Memory B cell (primary cell): ENCODE measurements around the gene CHKA.

Experiments used
- ATAC-seq: fragments of 150-1000 bp; cut with Tn5 transposase; 2 replicates; pipeline ENCODE4 v1.10.0; 2021; ENCODE audit warnings: low read depth, mild to moderate bottlenecking, moderate library complexity
- DNase-seq, 2 donors: peaks; one replicate each; pipeline ENCODE4 v3.0.0; 2022; ENCODE audit warnings: low spot score in 2 of 2
- H3K27ac Mint-ChIP-seq: one replicate; pipeline ENCODE4 v1.8.0; 2022; ENCODE audit warnings: mild to moderate bottlenecking, moderate library complexity, mixed read lengths
- H3K27me3 Mint-ChIP-seq: one replicate; pipeline ENCODE4 v1.8.0; 2022; ENCODE audit warnings: mixed read lengths
- H3K36me3 Mint-ChIP-seq: one replicate; pipeline ENCODE4 v1.8.0; 2022; ENCODE audit warnings: mild to moderate bottlenecking, mixed read lengths
- H3K4me1 Mint-ChIP-seq: one replicate; pipeline ENCODE4 v1.8.0; 2022; ENCODE audit warnings: mixed read lengths
- H3K4me3 Mint-ChIP-seq: one replicate; pipeline ENCODE4 v1.8.0; 2022; ENCODE audit warnings: mild to moderate bottlenecking, moderate library complexity, mixed read lengths
- H3K9me3 Mint-ChIP-seq: one replicate; pipeline ENCODE4 v1.8.0; 2022; ENCODE audit warnings: mixed read lengths

CHKA gene

GRCh38 chr11:68083517-68083916 lies 37.7 kb downstream of the CHKA start:
- Mint-ChIP-seq H3K27me3 (no peaks in the 10 kb centered on the region), H3K4me3 (no peak overlapping the region), H3K4me1 (no peaks in the 10 kb centered on the region), H3K27ac (no peak overlapping the region), H3K9me3 (no peaks in the 10 kb centered on the region), H3K36me3 (peaks cover 5% of the 10 kb centered on the region)
- DNase-seq (no peak), ATAC-seq (no peak)

GRCh38 chr11:68082481-68082880 lies 38.7 kb downstream of the CHKA start:
- H3K4me1 Mint-ChIP-seq: peaks cover 10% of the 10 kb centered on the region
- H3K9me3 Mint-ChIP-seq: no peaks in the 10 kb centered on the region
- H3K27me3 Mint-ChIP-seq: no peaks in the 10 kb centered on the region
- no peak overlapping the region for H3K4me3 Mint-ChIP-seq
- no peak overlapping the region for H3K27ac Mint-ChIP-seq
- no peak for DNase-seq
- peaks cover 7% of the 10 kb centered on the region for H3K36me3 Mint-ChIP-seq
- no peak for ATAC-seq

GRCh38 chr11:68081691-68082090 lies 39.5 kb downstream of the CHKA start:
- peaks cover 7% of the 10 kb centered on the region for H3K36me3 Mint-ChIP-seq
- no peak for ATAC-seq
- DNase-seq: no peak
- H3K27me3 Mint-ChIP-seq: no peaks in the 10 kb centered on the region
- no peak overlapping the region for H3K27ac Mint-ChIP-seq
- H3K4me3 Mint-ChIP-seq: no peak overlapping the region
- H3K4me1 Mint-ChIP-seq: peaks cover 11% of the 10 kb centered on the region
- H3K9me3 Mint-ChIP-seq: no peaks in the 10 kb centered on the region

- no peaks in the 10 kb centered on the region for H3K9me3 Mint-ChIP-seq
- H3K27ac Mint-ChIP-seq: no peak overlapping the region
- H3K36me3 Mint-ChIP-seq: peaks cover 7% of the 10 kb centered on the region
- DNase-seq (no peak), ATAC-seq (no peak)
- no peaks in the 10 kb centered on the region for H3K27me3 Mint-ChIP-seq
- peaks cover 11% of the 10 kb centered on the region for H3K4me1 Mint-ChIP-seq
- H3K4me3 Mint-ChIP-seq: no peak overlapping the region
Observed at GRCh38 chr11:68080860-68081259, 40.3 kb downstream of the CHKA start.

DNA sequence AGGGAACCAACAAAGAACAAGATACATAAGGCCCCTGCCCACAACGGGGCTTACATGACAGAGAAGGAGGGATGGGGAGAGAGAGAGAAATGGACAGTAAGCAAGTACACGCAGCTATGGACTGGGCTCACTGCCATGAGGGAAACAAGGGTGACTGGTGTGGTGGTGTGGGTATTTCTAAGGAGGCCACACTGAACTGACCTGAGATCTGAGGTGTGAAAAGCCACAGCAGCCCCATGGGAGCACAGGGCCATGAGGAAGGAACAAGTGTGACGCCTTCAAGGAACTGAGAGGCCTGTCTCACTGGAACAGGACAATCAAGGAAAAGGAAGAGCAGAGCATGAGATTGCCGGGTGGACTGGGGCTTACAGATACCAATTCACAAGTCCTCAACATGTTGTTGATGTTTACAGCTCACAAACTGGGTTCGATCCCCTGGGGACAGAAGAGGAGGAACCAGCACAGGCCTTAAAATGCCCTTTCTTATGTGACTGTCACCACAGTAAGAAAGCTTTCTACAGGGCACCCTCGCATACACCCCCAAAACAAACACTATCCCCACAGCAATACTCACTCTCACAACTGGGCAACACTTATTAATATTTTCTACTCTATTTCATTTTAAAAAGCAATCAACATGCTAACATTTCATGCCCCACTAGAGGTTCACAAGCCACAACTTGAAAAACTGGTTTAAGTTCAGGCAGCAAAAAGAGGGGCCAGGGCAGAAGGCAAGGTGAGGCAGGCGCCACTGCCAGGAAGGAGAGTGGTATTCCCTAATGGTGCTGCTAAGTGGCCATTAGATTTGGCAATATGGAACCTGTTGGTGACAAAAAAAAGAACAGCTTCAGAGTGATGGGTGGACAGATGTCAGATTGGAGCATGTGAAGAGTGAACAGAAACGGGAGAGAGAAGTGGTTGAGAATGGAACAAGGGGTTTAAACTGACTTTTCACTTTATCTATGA lies 43.3 kb downstream of the CHKA start:
- Mint-ChIP-seq H3K4me3 (no peak overlapping the region), H3K9me3 (no peaks in the 10 kb centered on the region), H3K27me3 (no peaks in the 10 kb centered on the region), H3K36me3 (peaks cover 7% of the 10 kb centered on the region), H3K27ac (peak overlapping the region; percentile 46), H3K4me1 (peaks cover 11% of the 10 kb centered on the region)
- peak in 1 of 2 donors; percentile 1 for DNase-seq
- peak; percentile 53 for ATAC-seq

- Mint-ChIP-seq H3K27ac (no peak overlapping the region), H3K27me3 (no peaks in the 10 kb centered on the region), H3K36me3 (peaks cover 7% of the 10 kb centered on the region), H3K9me3 (no peaks in the 10 kb centered on the region), H3K4me1 (peaks cover 11% of the 10 kb centered on the region), H3K4me3 (no peak overlapping the region)
- DNase-seq: no peak
- no peak for ATAC-seq
Observed at GRCh38 chr11:68076371-68077042, 44.7 kb downstream of the CHKA start.

- Mint-ChIP-seq H3K9me3 (no peaks in the 10 kb centered on the region), H3K36me3 (peaks cover 5% of the 10 kb centered on the region), H3K27me3 (no peaks in the 10 kb centered on the region), H3K27ac (no peak overlapping the region), H3K4me3 (no peak overlapping the region), H3K4me1 (peaks cover 16% of the 10 kb centered on the region)
- ATAC-seq (no peak), DNase-seq (no peak)
Observed at GRCh38 chr11:68074584-68075352, 46.4 kb downstream of the CHKA start.

GRCh38 chr11:68071281-68072048 lies 49.7 kb downstream of the CHKA start:
- Mint-ChIP-seq H3K9me3 (no peaks in the 10 kb centered on the region), H3K4me1 (peaks cover 4% of the 10 kb centered on the region), H3K27ac (no peak overlapping the region), H3K4me3 (no peak overlapping the region), H3K36me3 (peaks cover 19% of the 10 kb centered on the region), H3K27me3 (no peaks in the 10 kb centered on the region)
- DNase-seq (no peak), ATAC-seq (peak; percentile 21)

DNA sequence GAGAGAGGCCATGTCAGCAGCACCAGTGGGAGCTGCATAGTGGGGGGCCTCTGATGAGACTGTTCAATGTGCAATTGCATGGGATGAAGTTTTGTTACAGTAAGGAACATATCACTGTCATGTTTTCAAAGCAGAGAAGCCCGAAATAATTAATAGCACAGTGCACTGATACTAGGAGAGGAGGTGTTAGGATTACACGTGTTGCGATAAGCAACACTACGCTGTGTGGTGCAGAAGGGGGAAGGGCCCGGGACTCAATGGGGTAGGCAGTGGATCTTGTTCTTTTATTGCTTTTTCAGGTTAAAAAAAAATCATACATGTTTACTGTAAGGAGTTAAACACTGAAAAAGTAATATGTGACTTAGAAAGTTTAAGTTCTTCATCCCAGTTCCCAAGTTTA lies 53.2 kb downstream of the CHKA start:
- DNase-seq (no peak), ATAC-seq (no peak)
- Mint-ChIP-seq H3K27me3 (no peaks in the 10 kb centered on the region), H3K27ac (no peak overlapping the region), H3K4me1 (peaks cover 4% of the 10 kb centered on the region), H3K4me3 (no peak overlapping the region), H3K9me3 (no peaks in the 10 kb centered on the region), H3K36me3 (peaks cover 29% of the 10 kb centered on the region)

DNA sequence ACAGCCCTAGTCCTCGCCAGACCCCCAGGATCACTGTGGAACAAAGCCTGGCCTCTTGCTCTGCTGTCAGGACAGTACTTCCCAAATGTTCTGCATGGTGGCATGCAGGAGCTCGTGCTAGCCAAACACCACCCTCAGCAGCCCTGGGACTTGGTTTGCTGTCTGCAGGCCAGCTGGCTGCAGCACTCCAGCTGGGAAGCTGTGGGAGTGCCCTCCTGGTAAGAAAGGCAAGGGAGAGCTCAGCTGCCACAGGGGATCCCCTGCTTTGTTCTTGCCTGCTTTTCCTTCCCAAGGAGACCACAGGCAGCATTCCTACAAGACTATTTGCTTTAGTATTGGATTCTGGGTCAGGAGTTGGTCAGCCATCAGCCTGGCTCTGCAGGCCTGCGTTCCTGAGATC lies 54.4 kb downstream of the CHKA start:
- H3K4me1 Mint-ChIP-seq: peaks cover 4% of the 10 kb centered on the region
- no peak overlapping the region for H3K4me3 Mint-ChIP-seq
- ATAC-seq (no peak), DNase-seq (no peak)
- H3K27ac Mint-ChIP-seq: no peak overlapping the region
- peaks cover 33% of the 10 kb centered on the region for H3K36me3 Mint-ChIP-seq
- H3K9me3 Mint-ChIP-seq: no peaks in the 10 kb centered on the region
- H3K27me3 Mint-ChIP-seq: no peaks in the 10 kb centered on the region

- Mint-ChIP-seq H3K36me3 (peaks cover 35% of the 10 kb centered on the region), H3K4me3 (no peak overlapping the region), H3K4me1 (no peaks in the 10 kb centered on the region), H3K27me3 (no peaks in the 10 kb centered on the region), H3K9me3 (no peaks in the 10 kb centered on the region), H3K27ac (no peak overlapping the region)
- ATAC-seq (no peak), DNase-seq (no peak)
Observed at GRCh38 chr11:68065841-68066240, 55.3 kb downstream of the CHKA start.

- no peak for DNase-seq
- ATAC-seq: no peak
- Mint-ChIP-seq H3K36me3 (peaks cover 37% of the 10 kb centered on the region), H3K9me3 (no peaks in the 10 kb centered on the region), H3K27me3 (no peaks in the 10 kb centered on the region), H3K4me3 (no peak overlapping the region), H3K4me1 (no peaks in the 10 kb centered on the region), H3K27ac (no peak overlapping the region)
Observed at GRCh38 chr11:68064926-68065325, 56.3 kb downstream of the CHKA start.

GRCh38 chr11:68061508-68061907 lies 59.7 kb downstream of the CHKA start:
- ATAC-seq (no peak), DNase-seq (no peak)
- Mint-ChIP-seq H3K4me3 (no peak overlapping the region), H3K27ac (no peak overlapping the region), H3K4me1 (no peaks in the 10 kb centered on the region), H3K36me3 (peaks cover 19% of the 10 kb centered on the region), H3K27me3 (no peaks in the 10 kb centered on the region), H3K9me3 (no peaks in the 10 kb centered on the region)
